Measurements from ENCODE around the gene HLF. TPM values are rescaled to one million over a fixed set of nuclear protein-coding genes. Genes with fewer than 3 reads are reported as not detected.

Gene HLF, protein sequence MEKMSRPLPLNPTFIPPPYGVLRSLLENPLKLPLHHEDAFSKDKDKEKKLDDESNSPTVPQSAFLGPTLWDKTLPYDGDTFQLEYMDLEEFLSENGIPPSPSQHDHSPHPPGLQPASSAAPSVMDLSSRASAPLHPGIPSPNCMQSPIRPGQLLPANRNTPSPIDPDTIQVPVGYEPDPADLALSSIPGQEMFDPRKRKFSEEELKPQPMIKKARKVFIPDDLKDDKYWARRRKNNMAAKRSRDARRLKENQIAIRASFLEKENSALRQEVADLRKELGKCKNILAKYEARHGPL
- 0.09 and 0.32 TPM in 2 replicates for total RNA-seq

DNA sequence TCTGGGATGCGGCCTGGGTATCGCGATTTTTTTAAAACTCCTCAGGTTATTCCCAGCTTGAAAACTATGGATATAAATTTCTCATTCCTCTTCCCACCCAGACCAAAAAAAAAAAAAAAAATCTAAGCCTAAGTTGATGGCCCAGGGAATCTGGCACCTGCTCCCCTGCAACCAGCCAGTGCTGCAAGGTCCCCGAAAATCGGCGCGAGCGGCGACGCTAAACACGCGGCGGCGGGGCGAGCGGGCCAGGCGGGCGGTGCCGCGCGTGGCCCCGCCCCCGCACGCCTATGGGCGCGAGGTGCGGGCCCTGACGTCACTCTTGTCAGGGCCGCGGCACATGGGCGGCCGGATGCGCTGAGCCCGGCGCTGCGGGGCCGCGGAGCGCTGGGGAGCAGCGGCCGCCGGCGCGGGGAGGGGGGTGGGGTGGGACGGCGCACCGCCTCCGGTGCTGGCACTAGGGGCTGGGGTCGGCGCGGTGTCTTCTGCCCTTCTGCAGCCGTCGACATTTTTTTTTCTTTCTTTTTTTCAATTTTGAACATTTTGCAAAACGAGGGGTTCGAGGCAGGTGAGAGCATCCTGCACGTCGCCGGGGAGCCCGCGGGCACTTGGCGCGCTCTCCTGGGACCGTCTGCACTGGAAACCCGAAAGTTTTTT, at the start of gene HLF:
Gene HLF (plus strand): TSS at position 316 of the 654 bp plus-strand sequence. CDS start 525 bp downstream, outside the sequence.

Other genes starting within 250 kb of the HLF start
- gene MMD, start 156.9 kb downstream of the HLF start, total RNA-seq = 35.0 and 52.4 TPM in 2 replicates
- not detected in 2 replicates for gene SMIM36, start 246.5 kb downstream of the HLF start, total RNA-seq

Data from bronchial smooth muscle cell (primary cell).